CD4-positive, alpha-beta T cell treated with Interferon alpha-2 for 1 hour (primary cell): ENCODE measurements around the gene FOXD2.
A peak's percentile ranks its signal among the peaks of the same experiment; 100 is the strongest.

Experiments used
- DNase-seq, 2 donors: peaks; one replicate each; pipeline ENCODE4 v3.0.0-alpha.2; 2020 to 2022

The FOXD2 gene

GRCh38 chr1:47437447-47438164 is at the start of gene FOXD2:
FOXD2 (plus strand) TSS chr1:47438044; CDS start chr1:47438136, 92 bp downstream.
- peak; percentile 87 to 93 for DNase-seq

GRCh38 chr1:47388891-47389238 is 49.0 kb upstream of the FOXD2 start:
- peak; percentile 21 to 38 for DNase-seq

DNA sequence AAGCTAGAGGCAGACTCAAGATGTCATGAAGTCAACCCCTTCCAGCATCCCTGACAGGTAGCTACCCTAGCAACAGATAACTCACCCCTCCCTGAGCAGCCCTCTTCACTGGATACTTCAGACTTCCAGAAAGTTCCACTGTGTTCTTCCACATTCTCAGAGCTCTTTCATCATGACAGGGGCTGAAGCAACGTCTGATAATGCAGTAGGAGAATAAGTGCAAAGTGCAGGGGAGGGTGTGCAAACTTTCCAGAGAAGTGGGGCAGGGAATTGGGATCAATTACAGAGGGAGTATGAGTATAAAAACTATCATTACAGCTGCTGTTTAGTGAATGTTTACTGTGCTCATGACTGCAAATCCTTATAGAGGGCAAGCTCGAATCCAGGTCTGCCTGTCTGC is 48.1 kb upstream of the FOXD2 start:
- DNase-seq: no peak

- DNase-seq: no peak
These were observed 47.0 kb upstream of the FOXD2 start for GRCh38 chr1:47390843-47391242.

- DNase-seq: no peak
These were observed 44.7 kb upstream of the FOXD2 start for GRCh38 chr1:47393141-47393540.

- no peak for DNase-seq
These were observed 42.4 kb upstream of the FOXD2 start for GRCh38 chr1:47395433-47395832.

GRCh38 chr1:47396671-47397196 is 41.1 kb upstream of the FOXD2 start:
- no peak for DNase-seq

GRCh38 chr1:47399138-47399845 is 38.6 kb upstream of the FOXD2 start:
- DNase-seq: no peak

DNA sequence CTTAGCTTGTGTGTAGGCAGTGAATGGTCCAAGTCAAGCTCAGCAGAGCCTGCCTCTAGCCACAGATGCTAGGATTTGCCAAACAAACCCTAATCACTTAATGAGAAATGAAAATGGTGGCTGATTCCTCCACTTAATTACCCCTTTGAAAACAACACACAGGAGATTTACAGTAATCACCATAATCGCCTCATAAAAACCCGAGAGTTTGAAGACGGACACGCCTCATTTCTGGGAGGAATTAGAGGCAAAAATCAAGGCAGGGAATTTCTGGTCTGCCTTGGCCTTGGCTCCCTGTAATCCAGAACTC is 38.0 kb upstream of the FOXD2 start:
- no peak for DNase-seq

- DNase-seq: no peak
These were observed 36.1 kb upstream of the FOXD2 start for GRCh38 chr1:47401761-47402160.

- DNase-seq: no peak
These were observed 35.3 kb upstream of the FOXD2 start for GRCh38 chr1:47402591-47402990.

GRCh38 chr1:47403321-47403910 is 34.4 kb upstream of the FOXD2 start:
- no peak for DNase-seq

- DNase-seq: no peak
These were observed 32.1 kb upstream of the FOXD2 start for GRCh38 chr1:47405697-47406096.

- no peak for DNase-seq
These were observed 30.9 kb upstream of the FOXD2 start for GRCh38 chr1:47406966-47407365.

DNA sequence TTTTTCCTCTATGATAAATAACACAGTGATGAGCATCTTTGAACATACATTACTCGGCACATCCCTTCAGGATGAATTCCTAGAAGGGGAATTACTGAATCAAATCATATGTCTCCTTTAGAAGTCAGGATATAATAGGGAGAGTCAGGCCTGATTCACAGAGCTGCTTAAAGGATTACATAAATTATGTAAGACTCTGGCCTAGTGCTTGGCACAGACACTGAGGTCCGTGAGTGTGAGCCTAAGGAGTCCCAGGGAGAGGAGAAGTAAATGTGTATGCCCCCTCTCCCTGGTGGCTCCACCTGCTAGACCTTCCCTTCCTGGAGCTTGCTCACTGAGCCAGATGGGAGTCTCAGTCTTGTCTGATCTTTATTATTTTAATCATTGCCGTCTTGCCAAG is 30.4 kb upstream of the FOXD2 start:
- no peak for DNase-seq

GRCh38 chr1:47409311-47410067 is 28.4 kb upstream of the FOXD2 start:
- DNase-seq: no peak

GRCh38 chr1:47410068-47410455 is 27.8 kb upstream of the FOXD2 start:
- no peak for DNase-seq

DNA sequence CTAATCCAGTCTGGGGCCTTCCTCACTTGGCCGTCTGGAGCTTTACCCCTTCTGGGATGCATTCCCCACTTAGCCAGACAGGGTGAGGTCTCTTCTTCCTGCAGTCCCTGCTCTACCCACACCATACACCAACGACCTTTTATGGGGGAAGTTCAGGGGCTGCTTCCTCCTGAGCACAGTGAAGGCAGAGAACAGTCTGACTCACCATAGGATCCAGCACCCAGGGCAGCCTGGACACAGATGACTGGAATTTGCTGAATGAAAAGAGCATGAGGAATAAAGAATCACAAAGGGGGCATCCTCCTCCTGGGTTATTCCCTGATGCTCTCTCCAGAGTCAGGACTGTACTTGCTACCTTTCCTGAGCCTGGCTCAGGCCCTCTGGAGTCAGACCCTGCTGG is 26.4 kb upstream of the FOXD2 start:
- DNase-seq: no peak

DNA sequence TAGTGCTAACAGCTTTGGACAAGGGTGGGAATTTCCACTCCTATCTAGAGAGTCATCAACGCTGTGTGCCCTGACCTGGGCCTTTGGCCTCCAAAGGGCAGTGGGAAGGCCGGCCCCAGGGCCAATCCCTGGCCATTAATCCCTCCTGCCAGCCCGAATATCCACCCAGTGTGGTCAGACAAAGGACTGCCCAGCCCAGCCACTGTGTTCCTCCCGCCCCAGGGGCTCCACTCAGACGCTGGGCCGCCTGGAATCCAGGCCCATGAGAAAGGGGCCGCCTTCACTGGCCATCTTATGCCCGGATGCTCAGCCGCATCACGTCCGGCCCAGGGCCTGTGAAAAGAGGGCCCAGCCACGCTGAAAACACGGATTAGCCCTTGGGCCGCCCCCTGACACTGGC is 25.4 kb upstream of the FOXD2 start:
- DNase-seq: no peak

DNA sequence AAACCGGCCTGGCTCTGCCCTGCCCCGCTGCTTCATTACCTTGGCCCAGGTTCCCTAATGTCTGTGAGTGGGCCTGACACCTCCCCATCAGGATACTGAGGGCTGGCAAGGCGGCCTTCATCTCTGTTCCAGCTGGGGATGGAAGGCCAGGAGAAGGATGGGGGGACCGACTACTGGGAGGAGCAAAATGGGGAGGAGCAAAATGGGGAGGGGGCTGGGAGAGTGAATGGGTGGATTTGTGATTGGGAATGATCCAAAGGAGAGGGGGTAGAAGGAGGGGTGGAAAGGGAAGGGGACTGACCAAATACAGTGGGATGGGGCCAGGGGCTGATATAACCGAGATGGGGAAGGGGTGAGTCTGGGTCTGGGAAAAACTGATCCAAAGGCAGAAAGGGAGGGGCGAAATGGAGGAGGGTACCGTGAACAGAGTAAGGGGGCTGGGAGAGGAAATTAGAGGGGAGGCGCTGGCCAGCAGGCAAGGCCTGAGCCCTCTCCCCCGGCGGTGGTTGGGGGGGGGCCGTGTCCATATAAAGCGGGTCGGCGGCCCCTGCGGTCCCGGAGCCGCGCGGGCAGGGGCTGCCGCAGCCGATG is 22.0 kb upstream of the FOXD2 start, which contains the start of gene FOXE3:
TSS of gene FOXE3 (plus strand) at position 558 of the 591 bp plus-strand sequence. CDS start at position 589, 31 bp downstream.
- no peak for DNase-seq

- no peak for DNase-seq
These were observed 21.3 kb upstream of the FOXD2 start for GRCh38 chr1:47416319-47417169.
